Neural progenitor cell (in vitro differentiated cells): ENCODE measurements around the gene CNNM2. TPM values are rescaled to one million over a fixed set of nuclear protein-coding genes. Genes with fewer than 3 reads are reported as not detected.

Experiments
- DNase-seq: peaks from one replicate; pipeline ENCODE4 v3.0.0-alpha.2; 2016; ENCODE audit warnings: low spot score
- H2AFZ ChIP-seq: fragments of 200-600 bp; sonication (generic); replicated peaks from 2 replicates; pipeline ENCODE4 v1.6.1; 2016; ENCODE audit warnings: antibody characterized with exemption
- H3F3A ChIP-seq: fragments of 200-600 bp; sonication (generic); 2 replicates; pipeline ENCODE4 v1.6.1; 2016; ENCODE audit warnings: antibody characterized with exemption, low read depth
- H3K27ac ChIP-seq: fragments of 200-600 bp; sonication (generic); 2 replicates; pipeline ENCODE4 v1.5.1; 2016; ENCODE audit warnings: mild to moderate bottlenecking
- H3K27me3 ChIP-seq: fragments of 200-600 bp; sonication (generic); 2 replicates; pipeline ENCODE4 v1.6.1; 2016; ENCODE audit warnings: mild to moderate bottlenecking, moderate library complexity
- H3K36me3 ChIP-seq: fragments of 200-600 bp; sonication (generic); 2 replicates; pipeline ENCODE4 v1.5.1; 2016
- H3K4me1 ChIP-seq: fragments of 200-600 bp; sonication (generic); 2 replicates; pipeline ENCODE4 v1.6.1; 2016; ENCODE audit warnings: mixed run types
- H3K4me2 ChIP-seq: fragments of 200-600 bp; sonication (generic); 2 replicates; pipeline ENCODE4 v1.6.1; 2016
- H3K4me3 ChIP-seq: fragments of 200-600 bp; sonication (generic); 2 replicates; pipeline ENCODE4 v1.5.1; 2016
- H3K79me2 ChIP-seq: fragments of 200-600 bp; sonication (generic); 2 replicates; pipeline ENCODE4 v1.6.1; 2016; ENCODE audit warnings: low read depth
- H3K9ac ChIP-seq: fragments of 200-600 bp; sonication (generic); 2 replicates; pipeline ENCODE4 v1.6.1; 2016
- H3K9me3 ChIP-seq: fragments of 200-600 bp; sonication (generic); 2 replicates; pipeline ENCODE4 v1.5.1; 2016; ENCODE audit warnings: low read depth
- H4K20me1 ChIP-seq: fragments of 200-600 bp; sonication (generic); 2 replicates; pipeline ENCODE4 v1.6.1; 2016; ENCODE audit warnings: low read depth
- H3K27ac Mint-ChIP-seq: 3 replicates; pipeline ENCODE4 v1.8.0; 2021; ENCODE audit warnings: mixed read lengths
- H3K27me3 Mint-ChIP-seq: 2 replicates; pipeline ENCODE4 v1.8.0; 2022; ENCODE audit warnings: low read depth, mild to moderate bottlenecking, inconsistent platforms, moderate library complexity, mixed read lengths; ENCODE audit not compliant: insufficient read depth
- H3K36me3 Mint-ChIP-seq: 3 replicates; pipeline ENCODE4 v1.8.0; 2021; ENCODE audit warnings: mixed read lengths
- H3K4me1 Mint-ChIP-seq: 3 replicates; pipeline ENCODE4 v1.8.0; 2021; ENCODE audit warnings: mixed read lengths
- H3K4me3 Mint-ChIP-seq: 3 replicates; pipeline ENCODE4 v1.8.0; 2021; ENCODE audit warnings: mild to moderate bottlenecking, moderate library complexity, mixed read lengths
- H3K9me3 Mint-ChIP-seq: 3 replicates; pipeline ENCODE4 v1.8.0; 2020; ENCODE audit warnings: mixed read lengths
- CTCF ChIP-seq: fragments of 200-600 bp; sonication (generic); IDR thresholded peaks from 2 replicates; pipeline ENCODE4 v1.5.1; 2017; ENCODE audit warnings: antibody characterized with exemption, mild to moderate bottlenecking
- EZH2 ChIP-seq: fragments of 200-600 bp; sonication (generic); IDR thresholded peaks from 2 replicates; pipeline ENCODE4 v1.6.1; 2017; ENCODE audit warnings: antibody characterized with exemption, mild to moderate bottlenecking, moderate library complexity
- EZH2phosphoT487 ChIP-seq: fragments of 200-600 bp; sonication (generic); IDR thresholded peaks from 2 replicates; pipeline ENCODE4 v1.6.1; 2017; ENCODE audit warnings: antibody characterized with exemption
- total RNA-seq: library from RNA; depleted of rRNA; stranded (reverse); fragments of >200 nt; gene quantifications from 2 replicates; pipeline ENCODE4 v1.2.3, GENCODE V29; 2015; ENCODE audit warnings: low replicate concordance

Gene CNNM2
- total RNA-seq, 1 donor from 2014 or later: 11.4 TPM

GRCh38 chr10:102965311-102965851 is 47.3 kb downstream of the CNNM2 start:
- H3K9me3 Mint-ChIP-seq: no peaks in the 10 kb centered on the region
- H3K36me3 Mint-ChIP-seq: no peaks in the 10 kb centered on the region
- no peak for DNase-seq
- Histone ChIP-seq H3K27me3 (no peaks in the 10 kb centered on the region), H3F3A (no peaks in the 10 kb centered on the region), H3K4me3 (no peak overlapping the region), H3K27ac (no peak overlapping the region), H3K4me1 (no peaks in the 10 kb centered on the region), H3K79me2 (no peaks in the 10 kb centered on the region), H3K9me3 (no peaks in the 10 kb centered on the region), H4K20me1 (peaks cover 8% of the 10 kb centered on the region), H2AFZ (no peak overlapping the region), H3K4me2 (no peak overlapping the region), H3K9ac (no peak overlapping the region), H3K36me3 (no peaks in the 10 kb centered on the region)
- H3K4me1 Mint-ChIP-seq: no peaks in the 10 kb centered on the region
- no peak overlapping the region for H3K4me3 Mint-ChIP-seq
- H3K27ac Mint-ChIP-seq: no peak overlapping the region
- TF ChIP-seq CTCF (no peak), EZH2phosphoT487 (no peak), EZH2 (no peak)
- no peaks in the 10 kb centered on the region for H3K27me3 Mint-ChIP-seq

- Histone ChIP-seq H3K4me2 (no peak overlapping the region), H2AFZ (no peak overlapping the region), H3K9ac (no peak overlapping the region), H3K27me3 (no peaks in the 10 kb centered on the region), H3K36me3 (no peaks in the 10 kb centered on the region), H3K27ac (no peak overlapping the region), H3K79me2 (no peaks in the 10 kb centered on the region), H3K9me3 (no peaks in the 10 kb centered on the region), H3K4me3 (no peak overlapping the region), H4K20me1 (peaks cover 11% of the 10 kb centered on the region), H3K4me1 (no peaks in the 10 kb centered on the region), H3F3A (no peaks in the 10 kb centered on the region)
- TF ChIP-seq CTCF: no peak
- no peak for TF ChIP-seq EZH2phosphoT487
- no peak for TF ChIP-seq EZH2
- no peak overlapping the region for H3K27ac Mint-ChIP-seq
- no peaks in the 10 kb centered on the region for H3K27me3 Mint-ChIP-seq
- no peak overlapping the region for H3K4me3 Mint-ChIP-seq
- DNase-seq: no peak
- no peaks in the 10 kb centered on the region for H3K9me3 Mint-ChIP-seq
- H3K4me1 Mint-ChIP-seq: no peaks in the 10 kb centered on the region
- no peaks in the 10 kb centered on the region for H3K36me3 Mint-ChIP-seq
Observed at GRCh38 chr10:102967123-102967522, 49.0 kb downstream of the CNNM2 start.

GRCh38 chr10:102970562-102971340 is 52.7 kb downstream of the CNNM2 start:
- no peaks in the 10 kb centered on the region for H3K4me1 ChIP-seq
- no peak overlapping the region for H3K4me3 ChIP-seq
- H3K79me2 ChIP-seq: no peaks in the 10 kb centered on the region
- no peaks in the 10 kb centered on the region for H3K27me3 ChIP-seq
- H3K27ac Mint-ChIP-seq: no peak overlapping the region
- H3K9me3 Mint-ChIP-seq: no peaks in the 10 kb centered on the region
- H3F3A ChIP-seq: no peaks in the 10 kb centered on the region
- no peak overlapping the region for H3K4me3 Mint-ChIP-seq
- no peak for DNase-seq
- no peak overlapping the region for H3K4me2 ChIP-seq
- no peak overlapping the region for H3K9ac ChIP-seq
- H3K36me3 ChIP-seq: no peaks in the 10 kb centered on the region
- no peak overlapping the region for H2AFZ ChIP-seq
- no peak for TF ChIP-seq CTCF
- no peak for TF ChIP-seq EZH2
- TF ChIP-seq EZH2phosphoT487: no peak
- no peaks in the 10 kb centered on the region for H3K4me1 Mint-ChIP-seq
- H3K27me3 Mint-ChIP-seq: no peaks in the 10 kb centered on the region
- peaks cover 8% of the 10 kb centered on the region for H4K20me1 ChIP-seq
- no peaks in the 10 kb centered on the region for H3K9me3 ChIP-seq
- no peak overlapping the region for H3K27ac ChIP-seq
- no peaks in the 10 kb centered on the region for H3K36me3 Mint-ChIP-seq
